H1 (cell line): ENCODE results near the gene CUTC. TPM values are rescaled to one million over a fixed set of nuclear protein-coding genes. Genes with fewer than 3 reads are reported as not detected.

Source experiments
- POU5F1 ChIP-seq: IDR thresholded peaks from 2 replicates; pipeline ENCODE4 v1.6.1; 2011; ENCODE audit warnings: low read depth, mild to moderate bottlenecking, low read length, moderate library complexity
- polyA plus RNA-seq, 7 experiments: library from polyadenylated mRNA; depleted of rRNA in 3 of 7; stranded (reverse) in 5 of 7; unstranded in 2 of 7; fragments of >200 nt in 5 of 7; fragments of 200-250 nt in 2 of 7; gene quantifications; 1 replicate in 5 of 7; 2 replicates in 1 of 7; 4 replicates in 1 of 7; pipeline versions ENCODE4 v1.2.1 to v1.2.3, GENCODE V29; 2011 to 2013; ENCODE audit warnings: missing spikeins in 2 of 7, mixed read lengths in 2 of 7
- total RNA-seq: library from RNA; stranded (reverse); fragmentation: NEBNext Ultra II Directional; extraction: Animal tissue kit (Norgen Biotek cat#: 25700); gene quantifications from 2 replicates; pipeline ENCODE4 v1.2.1, GENCODE V29; 2021

CUTC gene
- total and polyA plus RNA-seq, 2 of the 8 experiments (the other 6 are each of a cell fraction or from before 2014, with no cell fraction given) = 25.3 to 25.6 TPM

GRCh38 chr10:99758211-99758891 lies 26.3 kb downstream of the CUTC start (continued):
- no peak for TF ChIP-seq POU5F1
